ENCODE results near the gene CDNF.
"Not testable (repeated sequence)": the region's sequence is repeated elsewhere in the genome, so short reads cannot be mapped to it uniquely, and the experiment has no call there.

Gene CDNF

DNA sequence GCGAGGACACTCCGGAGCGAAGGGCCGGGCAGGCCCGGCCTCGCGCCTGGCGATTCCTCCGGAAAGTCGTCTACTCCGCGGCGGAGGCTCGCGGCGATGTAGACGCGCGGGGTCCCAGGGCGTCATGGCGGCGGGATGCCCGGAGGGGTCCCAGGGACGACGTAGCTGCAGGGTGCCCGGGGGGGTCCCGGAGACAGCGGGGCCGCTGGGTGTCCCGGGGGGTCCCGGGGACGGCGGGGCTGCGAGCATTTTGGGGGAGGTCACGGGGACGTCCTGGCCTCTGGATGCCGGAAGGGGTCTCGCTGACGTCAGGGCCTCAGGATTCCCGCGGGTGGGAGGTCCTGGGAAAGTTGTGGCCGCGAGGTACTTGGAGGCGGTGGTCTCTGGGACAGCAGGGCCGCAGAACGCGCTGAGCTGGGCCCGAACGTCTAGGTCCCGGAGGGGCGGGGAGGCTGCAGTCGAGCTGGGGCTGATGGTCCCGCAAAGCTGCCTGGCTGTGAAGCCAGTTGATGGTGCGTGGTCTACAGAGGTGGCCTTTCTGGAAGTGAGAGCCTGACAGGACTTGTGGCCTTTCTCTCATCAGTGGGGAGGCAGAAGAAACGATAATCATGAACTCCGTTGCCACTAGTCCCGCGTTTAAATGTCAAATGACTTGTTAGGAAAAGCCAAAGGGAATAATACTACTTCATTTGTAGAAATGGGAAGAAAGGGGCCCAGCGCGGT is 906 bp upstream of the CDNF start:
- peak; percentile 2 for DNase-seq (ENCODE audit: low read depth)

GRCh38 chr10:14837003-14837756 is 657 bp downstream of the CDNF start:
- DNase-seq (ENCODE audit: low read depth): no peak

DNA sequence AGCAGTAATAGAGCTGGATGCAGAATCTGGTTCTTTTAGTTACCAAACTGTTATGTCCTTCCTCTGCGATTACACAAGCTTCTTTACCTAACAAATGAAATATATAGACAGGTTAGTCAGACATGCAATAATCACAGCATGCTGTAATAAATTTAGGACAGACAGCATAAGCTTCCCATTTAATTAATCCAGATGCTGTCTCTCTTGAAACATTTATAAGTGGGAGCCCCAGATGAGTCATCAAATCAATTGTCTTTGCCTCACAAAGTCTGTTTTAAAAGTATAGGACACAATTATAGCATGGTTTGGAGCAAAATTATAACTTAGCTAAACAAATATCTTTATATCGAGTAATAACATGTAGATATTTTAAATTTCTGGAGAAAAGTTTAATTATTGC is 1.6 kb downstream of the CDNF start:
- DNase-seq (ENCODE audit: low read depth): no peak

- DNase-seq (ENCODE audit: low read depth): no peak
These were observed 4.7 kb downstream of the CDNF start for GRCh38 chr10:14833106-14833505.

DNA sequence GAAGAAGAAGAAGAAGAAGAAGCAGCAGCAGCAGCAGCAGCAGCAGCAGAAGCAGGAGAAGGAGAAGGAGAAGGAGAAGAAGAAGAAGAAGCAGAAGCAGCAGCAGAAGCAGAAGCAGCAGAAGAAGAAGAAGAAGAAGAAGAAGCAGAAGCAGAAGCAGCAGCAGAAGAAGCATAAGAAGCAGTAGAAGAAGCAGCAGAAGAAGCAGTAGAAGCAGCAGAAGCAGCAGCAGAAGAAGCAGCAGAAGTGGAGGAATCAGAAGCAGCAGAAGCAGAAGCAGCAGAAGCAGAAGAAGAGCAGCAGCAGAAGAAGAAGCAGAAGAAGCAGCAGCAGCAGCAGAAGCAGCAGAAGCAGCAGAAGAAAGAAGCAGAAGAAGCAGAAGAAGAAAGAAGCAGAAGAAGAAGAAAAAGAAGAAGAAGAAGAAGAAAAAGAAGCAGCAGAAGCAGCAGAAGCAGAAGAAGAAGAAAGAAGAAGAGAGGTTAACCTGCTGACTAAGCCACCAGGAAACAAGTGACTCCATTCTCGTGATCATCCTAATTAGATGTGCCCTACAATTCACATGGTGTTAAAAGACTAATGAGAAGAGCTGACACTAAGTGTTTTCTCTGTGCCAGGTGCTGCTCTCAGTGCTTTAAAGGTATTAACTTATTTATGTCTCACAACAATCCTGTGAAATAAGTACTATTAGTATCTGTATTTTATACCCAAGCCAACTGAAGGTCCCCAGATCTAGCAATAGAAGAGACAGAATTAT is 11.6 kb downstream of the CDNF start:
- no peak for DNase-seq (ENCODE audit: low read depth)

- no peak for DNase-seq (ENCODE audit: low read depth)
These were observed 13.9 kb downstream of the CDNF start for GRCh38 chr10:14823966-14824365.

DNA sequence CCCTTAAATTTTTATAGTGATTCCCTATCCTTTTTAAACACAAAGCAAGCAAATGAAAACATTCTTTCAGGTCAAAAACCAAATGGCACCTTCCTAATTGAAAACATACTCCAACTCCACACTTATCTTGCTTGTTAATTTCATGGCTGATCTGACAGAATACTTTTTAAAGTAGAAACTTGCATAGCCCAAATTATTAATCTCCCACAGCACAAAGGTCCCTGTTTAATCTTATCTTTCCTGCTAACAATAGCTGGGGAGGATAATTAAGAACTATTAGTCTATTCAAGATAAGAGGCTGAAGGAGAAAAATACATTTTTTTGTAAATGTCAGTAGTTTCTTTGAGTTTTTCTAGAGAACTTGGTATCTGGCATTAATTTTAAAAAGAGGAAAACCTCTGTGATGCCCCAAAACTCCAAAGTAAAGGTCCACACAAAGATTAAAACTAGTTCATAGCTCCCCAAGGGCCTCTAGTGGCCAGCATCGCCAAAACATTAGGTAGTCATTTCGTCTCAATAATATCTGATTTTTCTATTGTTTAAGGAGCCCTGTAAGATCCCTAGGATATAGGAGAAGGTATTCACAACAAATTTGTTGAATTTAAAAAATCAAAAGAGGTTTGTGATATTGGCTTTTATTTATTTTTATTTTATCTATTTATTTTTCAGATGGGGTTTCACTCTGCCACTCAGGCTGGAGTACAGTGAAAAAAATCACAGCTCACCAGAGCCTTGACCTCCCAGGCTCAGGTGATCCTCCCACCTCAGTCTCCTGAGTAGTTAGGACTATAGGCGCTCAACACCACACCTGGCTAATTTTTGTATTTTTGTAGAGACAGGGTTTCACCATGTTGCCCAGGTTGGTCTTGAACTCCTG is 14.7 kb downstream of the CDNF start:
- peak; percentile 10 for DNase-seq (ENCODE audit: low read depth)

DNA sequence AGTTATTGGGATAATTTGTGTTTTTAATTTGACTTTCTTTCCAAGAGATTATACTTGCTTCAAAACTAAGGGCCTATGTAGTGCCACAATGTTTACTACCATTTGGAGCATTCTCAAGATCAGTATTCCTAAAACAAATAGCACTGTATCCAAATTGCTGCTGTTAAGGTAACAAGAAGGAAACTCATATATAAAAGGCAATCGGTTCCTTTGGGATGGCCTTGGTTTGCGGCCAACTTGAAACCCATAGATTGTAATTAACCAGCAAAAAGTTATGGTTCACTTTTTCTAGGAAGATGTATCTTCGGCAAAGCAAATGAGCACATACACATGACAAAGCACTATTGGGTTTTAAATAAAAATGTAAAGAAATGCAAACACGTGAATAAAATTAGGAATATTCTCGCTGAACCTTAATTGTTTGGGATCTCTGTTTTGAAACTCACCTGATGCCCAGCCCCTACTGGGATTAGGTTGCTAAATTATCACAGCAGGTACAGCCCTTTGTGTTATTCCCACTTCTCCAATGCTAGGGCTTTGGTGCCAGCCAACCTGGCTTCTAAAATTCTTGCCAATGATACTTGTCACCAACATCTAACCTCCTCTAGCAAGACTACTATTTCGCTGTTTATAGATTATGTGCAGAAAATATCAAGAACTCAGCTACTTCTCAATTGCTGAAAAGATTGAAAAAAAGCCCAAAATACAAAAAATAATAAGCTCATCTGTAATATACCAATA is 16.0 kb downstream of the CDNF start:
- no peak for DNase-seq (ENCODE audit: low read depth)

DNA sequence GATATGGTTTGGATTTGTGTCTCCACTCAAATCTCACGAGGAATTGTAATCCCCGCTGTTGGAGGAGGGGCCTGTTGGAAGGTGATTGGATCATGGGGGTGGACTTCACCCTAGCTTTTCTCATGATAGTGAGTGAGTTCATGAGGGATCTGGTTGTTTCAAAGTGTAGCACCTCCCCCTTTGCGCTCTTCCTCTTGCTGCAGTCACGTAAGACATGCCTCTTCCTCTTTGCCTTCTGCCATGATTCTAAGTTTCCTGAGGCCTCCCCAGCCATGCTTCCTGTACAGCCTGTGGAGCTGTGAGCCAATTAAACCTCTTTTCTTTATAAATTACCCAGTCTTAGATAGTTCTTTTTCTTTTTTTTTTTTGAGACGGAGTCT is 17.1 kb downstream of the CDNF start:
- no peak for DNase-seq (ENCODE audit: low read depth)

DNA sequence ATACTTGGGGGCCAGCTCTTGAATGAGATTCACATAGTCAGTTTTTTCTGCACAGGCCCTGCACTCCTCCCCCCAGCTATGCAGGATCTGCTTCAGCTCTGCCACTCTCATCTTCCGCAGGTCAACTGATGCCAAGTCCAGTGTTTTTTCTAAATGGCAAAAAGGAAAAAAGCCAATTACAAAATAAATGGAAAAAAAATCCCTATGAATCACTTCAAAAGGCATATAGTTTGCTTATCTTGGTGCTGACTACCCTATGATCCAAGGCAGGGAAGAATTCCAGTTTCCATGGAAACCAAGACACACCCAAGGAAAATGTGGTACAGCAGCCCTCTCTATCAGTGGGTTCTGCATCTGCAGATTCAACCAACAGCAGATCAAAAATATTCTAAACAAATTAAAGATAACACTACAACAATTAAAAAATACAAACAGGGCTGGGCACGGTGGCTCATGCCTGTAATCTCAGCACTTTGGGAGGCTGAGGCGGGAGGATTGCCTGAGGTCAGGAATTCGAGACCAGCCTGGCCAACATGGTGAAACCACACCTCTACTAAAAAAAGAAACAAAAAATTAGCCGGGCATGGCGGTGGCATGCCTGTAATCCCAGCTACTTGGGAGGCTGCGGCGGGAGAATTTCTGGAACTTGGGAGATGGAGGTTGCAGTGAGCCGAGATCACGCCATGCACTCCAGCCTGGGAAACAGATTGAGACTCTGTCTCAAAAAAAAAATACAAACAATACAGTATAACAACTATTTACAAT is 17.6 kb downstream of the CDNF start:
- DNase-seq (ENCODE audit: low read depth): no peak

GRCh38 chr10:14816717-14817116 is 21.1 kb downstream of the CDNF start:
- not testable (repeated sequence) for DNase-seq (ENCODE audit: low read depth)

DNA sequence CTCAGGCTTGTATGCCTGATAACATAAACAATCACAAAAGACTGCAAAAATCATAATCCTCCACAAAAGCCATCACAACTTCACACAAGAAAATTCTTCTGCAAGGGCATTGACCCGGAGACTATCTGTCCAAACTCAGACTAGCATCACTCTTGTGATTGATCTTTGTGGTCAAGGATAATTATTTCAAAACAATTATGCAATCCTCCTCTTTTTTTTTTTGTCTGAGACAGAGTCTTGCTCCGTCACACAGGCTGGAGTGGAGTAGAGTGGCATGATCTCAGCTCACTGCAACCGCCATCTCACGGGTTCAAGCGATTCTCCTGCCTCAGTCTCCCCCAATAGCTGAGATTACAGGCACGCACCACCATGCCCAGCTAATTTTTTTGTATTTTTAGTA is 22.2 kb downstream of the CDNF start:
- DNase-seq (ENCODE audit: low read depth): no peak

DNA sequence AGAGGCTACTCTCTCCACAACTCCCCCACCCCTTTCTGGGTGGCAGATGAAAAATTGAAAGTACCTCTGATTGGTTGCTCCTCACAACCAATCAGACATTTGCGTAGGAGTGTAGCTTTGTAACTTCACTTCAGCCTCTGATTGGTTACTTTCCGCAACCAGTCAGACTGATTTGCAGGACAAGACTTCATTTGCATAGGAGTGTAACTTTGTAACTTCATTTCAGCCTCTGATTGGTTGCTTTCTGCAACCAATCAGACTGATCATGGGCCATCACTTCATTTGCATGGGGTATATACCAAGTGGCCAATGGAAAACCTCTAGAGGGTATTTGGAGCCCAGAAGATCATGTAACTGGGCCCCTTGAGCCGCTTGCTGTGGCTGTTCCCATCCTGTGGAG is 25.6 kb downstream of the CDNF start:
- no peak for DNase-seq (ENCODE audit: low read depth)

DNA sequence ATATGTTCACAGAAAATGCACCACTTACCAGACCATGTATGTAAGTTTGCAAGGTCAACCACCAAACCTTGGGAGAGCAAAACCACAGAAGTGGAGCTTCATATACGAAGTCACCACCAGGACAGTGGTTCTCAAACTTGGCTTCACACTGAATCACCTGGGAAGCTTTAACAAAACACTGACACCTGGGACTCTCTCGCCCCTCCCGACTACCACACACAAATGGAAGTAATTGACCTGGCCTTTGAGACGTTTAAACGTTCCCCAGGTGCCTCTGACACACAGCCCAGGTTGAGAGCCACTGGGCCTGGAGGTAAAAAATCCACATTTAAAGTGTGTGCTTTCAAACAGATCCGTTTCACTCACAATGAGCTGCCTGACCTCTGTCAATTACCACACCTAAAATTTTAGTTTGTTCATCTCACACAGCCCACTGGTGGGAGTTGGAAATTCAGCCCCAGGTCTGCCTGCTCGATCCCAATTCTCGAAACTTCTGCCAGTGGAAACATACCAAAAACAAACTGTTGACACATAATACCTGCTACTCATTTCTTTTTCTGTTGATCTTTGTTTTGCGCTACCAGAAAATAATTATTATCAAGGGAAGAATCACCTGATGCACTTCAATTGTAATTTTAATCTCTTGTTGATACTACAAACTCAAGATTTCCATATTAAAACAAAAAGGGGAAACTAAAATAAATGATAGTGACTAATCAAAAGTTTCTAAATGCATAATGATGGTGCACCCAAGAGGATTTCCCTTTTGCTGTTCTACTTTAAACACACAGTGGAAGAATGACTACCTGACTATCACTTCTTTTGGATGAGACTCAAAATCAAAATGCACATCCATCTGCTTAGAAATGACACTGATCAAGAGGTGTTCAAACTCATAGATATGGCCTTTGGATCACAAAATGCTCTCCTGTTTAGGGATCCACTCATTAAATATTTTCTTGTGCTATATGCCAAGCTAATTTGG is 26.6 kb downstream of the CDNF start:
- no peak for DNase-seq (ENCODE audit: low read depth)

GRCh38 chr10:14806318-14806717 is 31.5 kb downstream of the CDNF start:
- no peak for DNase-seq (ENCODE audit: low read depth)

DNA sequence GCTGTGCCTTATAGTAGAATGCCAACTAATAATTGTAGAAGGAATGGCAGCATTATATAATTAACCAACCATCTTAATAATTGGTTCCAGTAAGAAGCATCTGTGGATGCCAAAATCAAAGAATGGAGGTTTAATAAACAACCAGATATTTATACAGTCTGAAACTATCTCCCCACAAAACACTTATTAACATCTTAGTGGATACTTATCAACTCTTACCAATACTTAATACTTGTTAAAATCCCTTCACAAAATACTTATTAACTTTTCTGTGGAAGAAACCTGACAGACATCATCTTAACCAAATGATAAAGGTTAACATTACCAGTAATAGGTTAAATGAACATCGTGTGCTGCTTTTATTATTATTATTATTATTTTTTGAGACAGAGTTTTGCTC is 34.0 kb downstream of the CDNF start:
- no peak for DNase-seq (ENCODE audit: low read depth)

DNA sequence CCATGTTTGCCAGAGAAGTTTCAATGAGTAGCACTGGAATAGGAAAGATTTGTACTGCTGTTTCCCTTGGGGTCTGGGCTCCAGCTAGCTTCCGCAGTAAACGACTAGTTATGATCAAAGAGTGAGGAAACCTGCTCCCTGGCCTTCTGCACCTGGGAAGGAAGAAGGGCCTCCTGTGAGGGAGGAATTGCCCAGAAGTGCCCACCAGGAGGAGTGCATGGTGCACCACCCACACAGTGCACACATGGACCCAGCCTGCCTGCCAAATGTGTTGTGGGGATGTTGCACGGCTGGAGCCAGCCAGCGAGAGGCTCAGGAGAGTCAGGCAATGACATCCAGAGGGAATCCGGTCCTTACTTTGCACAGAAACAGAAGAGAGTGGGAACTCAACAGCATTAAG is 36.1 kb downstream of the CDNF start:
- DNase-seq (ENCODE audit: low read depth): no peak

DNA sequence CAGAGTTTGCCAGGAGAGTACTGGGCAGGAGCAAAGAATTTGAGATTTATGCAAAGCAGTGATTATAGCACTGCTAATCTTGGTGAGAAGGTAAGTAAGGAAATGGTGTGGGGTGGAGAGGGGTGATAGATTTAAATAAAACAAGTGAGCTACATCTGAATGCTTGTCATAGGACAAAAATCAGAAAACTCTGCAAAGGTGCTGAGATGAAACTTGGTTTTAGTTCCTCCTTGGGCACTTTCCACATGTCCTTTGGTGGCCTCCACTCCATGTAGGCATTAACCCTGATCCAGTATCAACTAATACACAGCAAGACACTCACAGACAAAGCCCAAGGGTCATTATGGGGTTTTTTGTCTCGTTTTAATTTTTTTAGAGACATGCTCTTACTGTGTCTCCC is 37.4 kb downstream of the CDNF start:
- DNase-seq (ENCODE audit: low read depth): no peak

- no peak for DNase-seq (ENCODE audit: low read depth)
These were observed 39.2 kb downstream of the CDNF start for GRCh38 chr10:14798636-14799035.
